Measurements from ENCODE around the gene ZNF26.

- TF ChIP-seq SMC3 (conservative IDR thresholded peaks at IDR 0.05; ENCODE audit: poor library complexity) = no peak
- no peak for TF ChIP-seq CTCF (IDR thresholded peaks at IDR 0.05; ENCODE audit: poor library complexity, severe bottlenecking)
- TF ChIP-seq TAF1 (IDR thresholded peaks at IDR 0.05; ENCODE audit: low read depth) = peak; percentile 89
- peak; percentile 98 for TF ChIP-seq POLR2AphosphoS5 (IDR thresholded peaks at IDR 0.05)
- no peak for TF ChIP-seq EZH2 (IDR thresholded peaks at IDR 0.05; ENCODE audit: borderline replicate concordance, insufficient read depth, low read length, poor library complexity, severe bottlenecking)
- peak; percentile 78 for TF ChIP-seq REST (IDR thresholded peaks at IDR 0.05; ENCODE audit: borderline replicate concordance)
- TF ChIP-seq EP300 (conservative IDR thresholded peaks at IDR 0.05; ENCODE audit: poor library complexity, severe bottlenecking) = peak; percentile 39
- peak; percentile 86 for TF ChIP-seq MXI1 (conservative IDR thresholded peaks at IDR 0.05; ENCODE audit: poor library complexity, severe bottlenecking)
- no peak for TF ChIP-seq RAD21 (conservative IDR thresholded peaks at IDR 0.05)
Measured at GRCh38 chr12:133037207-133038005, 51.2 kb downstream of the ZNF26 start, which contains the start of gene ZNF84.
